A549 (cell line): Measurements from ENCODE around the gene TULP1. TPM values are rescaled to one million over a fixed set of nuclear protein-coding genes. Genes with fewer than 3 reads are reported as not detected.

Source experiments
- ATAC-seq, 2 experiments: fragments of 200-7000 bp in 1 of 2; fragments of >200 bp in 1 of 2; cut with Nextera tagmentation in 1 of 2; cut with Tn5 transposase in 1 of 2; 3 replicates each; pipeline versions ENCODE4 v1.8.0 to v1.9.1; 2018 to 2020; ENCODE audit warnings: mild to moderate bottlenecking in 1 of 2, moderate library complexity in 1 of 2
- CTCF ChIA-PET: fragments of 300-600 bp; sonication (Branson Sonifier 250); formaldehyde crosslinking; extraction: SDS; loops from one replicate; lab custom pipeline; 2021; ENCODE audit warnings: antibody characterized with exemption, inconsistent platforms; lab: Yijun Ruan, JAX
- POLR2A ChIA-PET: fragments of 350-600 bp; formaldehyde crosslinking; extraction: SDS; loops from one replicate; lab custom pipeline; 2021; ENCODE audit warnings: antibody characterized with exemption, inconsistent platforms; lab: Yijun Ruan, JAX
- DNase-seq, 2 experiments: peaks; one replicate each; pipeline versions ENCODE4 v3.0.0 to v3.0.0-alpha.2; 2011 to 2016; ENCODE audit warnings: low read depth in 1 of 2, low spot score in 1 of 2
- FAIRE-seq: peaks from 2 replicates; lab custom pipeline; 2011; peaks lifted over from hg19 to GRCh38; lab: Jason Lieb, UNC
- H3K27ac ChIP-seq, 2 experiments: fragments of >200 bp; sonication (Bioruptor Twin); formaldehyde crosslinking; 3 replicates each; pipeline ENCODE4 v1.5.1; 2016 to 2017
- H3K4me1 ChIP-seq: fragments of >200 bp; sonication (Bioruptor Twin); formaldehyde crosslinking; 3 replicates; pipeline ENCODE4 v1.6.1; 2016
- H3K4me2 ChIP-seq: fragments of >200 bp; sonication (Bioruptor Twin); formaldehyde crosslinking; 3 replicates; pipeline ENCODE4 v1.6.1; 2016
- H3K4me3 ChIP-seq: fragments of >200 bp; sonication (Bioruptor Twin); formaldehyde crosslinking; 3 replicates; pipeline ENCODE4 v1.5.1; 2016
- H3K9me3 ChIP-seq: fragments of >200 bp; sonication (Bioruptor Twin); formaldehyde crosslinking; 3 replicates; pipeline ENCODE4 v1.6.1; 2016
- BCL3 ChIP-seq: fragments of >200 bp; sonication (Bioruptor Twin); formaldehyde crosslinking; IDR thresholded peaks from 3 replicates; pipeline ENCODE4 v1.6.1; 2016
- CEBPB ChIP-seq, 2 experiments: fragments of >200 bp in 1 of 2; sonication (Bioruptor Twin) in 1 of 2; formaldehyde crosslinking in 1 of 2; IDR thresholded peaks; 2 replicates each; pipeline ENCODE4 v1.6.1; 2012 to 2016
- CTCF ChIP-seq: fragments of >200 bp; sonication (Bioruptor Twin); formaldehyde crosslinking; IDR thresholded peaks from 3 replicates; pipeline ENCODE4 v1.5.1; 2016
- ELK1 ChIP-seq: fragments of 150-350 bp; IDR thresholded peaks from 2 replicates; pipeline ENCODE4 v1.6.1; 2014; ENCODE audit warnings: low read depth, mild to moderate bottlenecking, low read length
- ESRRA ChIP-seq: fragments of 150-350 bp; IDR thresholded peaks from 2 replicates; pipeline ENCODE4 v1.6.1; 2014; ENCODE audit warnings: mild to moderate bottlenecking, low read length, borderline replicate concordance
- HEYL ChIP-seq: fragments of 250-450 bp; sonication (Bioruptor Pico); IDR thresholded peaks from 2 replicates; pipeline ENCODE4 v1.8.0; 2021; ENCODE audit warnings: mild to moderate bottlenecking, moderate library complexity
- MAFK ChIP-seq: fragments of 450-650 bp; IDR thresholded peaks from 2 replicates; pipeline ENCODE4 v1.6.1; 2014; ENCODE audit not compliant: partially characterized antibody
- MAZ ChIP-seq: fragments of 150-350 bp; IDR thresholded peaks from 2 replicates; pipeline ENCODE4 v1.6.1; 2014; ENCODE audit warnings: antibody characterized with exemption, low read depth, low read length, borderline replicate concordance
- PBX3 ChIP-seq: IDR thresholded peaks from 2 replicates; pipeline ENCODE4 v1.6.1; 2012
- POLR2A ChIP-seq: IDR thresholded peaks from 2 replicates; pipeline ENCODE4 v1.6.1; 2012; ENCODE audit warnings: mild to moderate bottlenecking, low read length
- RAD21 ChIP-seq, 2 experiments: fragments of >200 bp in 1 of 2; sonication (Bioruptor Twin) in 1 of 2; formaldehyde crosslinking in 1 of 2; IDR thresholded peaks in 1 of 2; conservative IDR thresholded peaks in 1 of 2; 2 replicates in 1 of 2; 3 replicates in 1 of 2; pipeline ENCODE4 v1.6.1; 2012 to 2018; ENCODE audit warnings: inconsistent platforms in 1 of 2
- RFX5 ChIP-seq: fragments of 450-650 bp; IDR thresholded peaks from 2 replicates; pipeline ENCODE4 v1.7.1; 2014; ENCODE audit warnings: antibody characterized with exemption, mild to moderate bottlenecking, moderate library complexity
- SREBF2 ChIP-seq: fragments of 450-650 bp; IDR thresholded peaks from 2 replicates; pipeline ENCODE4 v1.6.1; 2014; ENCODE audit warnings: mild to moderate bottlenecking, moderate library complexity
- TP53 ChIP-seq: fragments of 250-450 bp; sonication (Bioruptor Pico); IDR thresholded peaks from 2 replicates; pipeline ENCODE4 v1.5.0; 2021; ENCODE audit warnings: mild to moderate bottlenecking, moderate library complexity
- ZFP36 ChIP-seq: fragments of 450-650 bp; IDR thresholded peaks from 2 replicates; pipeline ENCODE4 v1.6.1; 2014; ENCODE audit warnings: borderline replicate concordance; ENCODE audit not compliant: partially characterized antibody
- WGBS: methylation state at CpG from one replicate; pipeline ENCODE4 v1.1.6; 2017; ENCODE audit errors: missing lambda C conversion rate; 5-methylcytosine and 5-hydroxymethylcytosine counted together
- polyA plus RNA-seq, 4 experiments: library from polyadenylated mRNA; depleted of rRNA in 3 of 4; stranded (reverse); fragments of >200 nt; fragmentation: RNase III in 1 of 4; extraction: RNeasy Plus Mini Kit Qiagen cat#74134 plus additional on column Dnase treatment in 1 of 4; gene quantifications; 2 replicates in 3 of 4; 3 replicates in 1 of 4; pipeline ENCODE4 v1.2.3, GENCODE V29; 2011 to 2017

The TULP1 gene
- polyA plus RNA-seq, 2 of the 4 experiments (the other 2 are of a cell fraction): not detected

GRCh38 chr6:35469751-35470662, 42.7 kb downstream of the TULP1 start:
- 16% methylated on average over 15 of the region's 18 CpGs for WGBS
- no peak for ATAC-seq
- CTCF ChIA-PET: interaction anchor here (1.2 to 5.3 kb wide), 3 partner anchors 14 to 126 kb away, joined by 3 to 48 read pairs (median 20); partner anchors contain the start of gene FANCE

More at GRCh38 chr6:35469751-35470662, 42.7 kb downstream of the TULP1 start:
- peak overlapping the region; percentile 97 to 98 for H3K27ac ChIP-seq
- DNase-seq: no peak
- TF ChIP-seq POLR2A (no peak), BCL3 (no peak), MAZ (no peak), PBX3 (no peak), TP53 (CRISPR knock-in tag) (no peak), ESRRA (no peak), RFX5 (no peak), ZFP36 (no peak), MAFK (no peak), CTCF (no peak), HEYL (CRISPR knock-in tag) (no peak), CEBPB (IDR thresholded peaks at IDR 0.05) (no peak), ELK1 (no peak), SREBF2 (no peak), RAD21 (conservative IDR thresholded peaks at IDR 0.05 in 1 of 2, IDR thresholded peaks at IDR 0.05 in 1 of 2) (no peak)
- TF ChIP-seq, all 56 proteins: peak for 0
- Histone ChIP-seq H3K4me1 (peaks cover 33% of the 10 kb centered on the region), H3K4me2 (peak overlapping the region; percentile 98), H3K4me3 (peak overlapping the region; percentile 99), H3K9me3 (no peaks in the 10 kb centered on the region)
- FAIRE-seq: no peak
- POLR2A ChIA-PET: no interaction called here
